Tibial nerve (tissue), 4 donors: ENCODE measurements around the gene SLC25A39. TPM values are rescaled to one million over a fixed set of nuclear protein-coding genes. Genes with fewer than 3 reads are reported as not detected.

Experiments
- DNase-seq, 2 donors: peaks; one replicate each; pipeline ENCODE4 v3.0.0-alpha.2; 2019; ENCODE audit warnings: low spot score in 2 of 2
- H3K27ac ChIP-seq, 4 donors: fragments of 200-600 bp; sonication (generic) in 3 of 4; one replicate each; pipeline ENCODE4 v1.5.1; 2017 to 2019; ENCODE audit warnings: mild to moderate bottlenecking in 1 of 4
- H3K27me3 ChIP-seq, 2 donors: fragments of 200-600 bp; sonication (generic) in 1 of 2; one replicate each; pipeline versions ENCODE4 v1.5.1 to v1.6.0; 2017 to 2019
- H3K36me3 ChIP-seq, 3 donors: fragments of 200-600 bp; sonication (generic); one replicate each; pipeline ENCODE4 v1.5.1; 2018 to 2019
- H3K4me1 ChIP-seq, 4 donors: fragments of 200-600 bp; sonication (generic) in 3 of 4; one replicate each; pipeline ENCODE4 v1.5.1; 2017 to 2019
- H3K4me3 ChIP-seq, 4 donors: fragments of 200-600 bp; sonication (generic) in 3 of 4; one replicate each; pipeline ENCODE4 v1.5.1; 2017 to 2019; ENCODE audit warnings: mild to moderate bottlenecking in 1 of 4, moderate library complexity in 1 of 4
- H3K9me3 ChIP-seq, 4 donors: fragments of 200-600 bp; sonication (generic) in 3 of 4; one replicate each; pipeline ENCODE4 v1.5.1; 2017 to 2019
- EP300 ChIP-seq, 2 donors: sonication (generic); formaldehyde crosslinking; IDR thresholded peaks; one replicate each; pipeline ENCODE4 v1.6.1; 2017; ENCODE audit warnings: antibody characterized with exemption in 2 of 2, mild to moderate bottlenecking in 1 of 2
- POLR2A ChIP-seq, 2 donors: fragments of 450-650 bp; IDR thresholded peaks; one replicate each; pipeline ENCODE4 v1.6.1; 2017; ENCODE audit warnings: antibody characterized with exemption in 2 of 2, mild to moderate bottlenecking in 2 of 2, moderate library complexity in 2 of 2
- WGBS, 2 donors: methylation state at CpG; one replicate each; pipeline ENCODE4 v1.1.5; 2018; 5-methylcytosine and 5-hydroxymethylcytosine counted together
- total RNA-seq, 4 donors: library from RNA; depleted of rRNA; stranded (reverse); fragments of >200 nt; gene quantifications; one replicate each; pipeline ENCODE4 v1.1.0, GENCODE V29; 2016
- TF ChIP-seq, protein P1 (sequence below), 5 experiments: fragments of 200-600 bp in 3 of 5; fragments of 450-650 bp in 2 of 5; sonication (generic) in 3 of 5; IDR thresholded peaks; one replicate each; pipeline ENCODE4 v1.5.1; 2016 to 2019; ENCODE audit warnings: antibody characterized with exemption in 5 of 5, mild to moderate bottlenecking in 3 of 5, moderate library complexity in 2 of 5

The SLC25A39 gene
- total RNA-seq, 4 donors from 2014 or later, result 51.3 to 99.0 (median 70.9) TPM

GRCh38 chr17:44352828-44353671 lies 28.4 kb upstream of the SLC25A39 start:
- 50 to 62% methylated on average over 11 to 16 of the region's 22 CpGs for WGBS, 2 donors
- no peaks in the 10 kb centered on the region for H3K4me1 ChIP-seq
- peaks cover 0 to 53% (median 4%) of the 10 kb centered on the region in 3 donors for H3K36me3 ChIP-seq
- no peak for DNase-seq
- TF ChIP-seq, protein P1, sequence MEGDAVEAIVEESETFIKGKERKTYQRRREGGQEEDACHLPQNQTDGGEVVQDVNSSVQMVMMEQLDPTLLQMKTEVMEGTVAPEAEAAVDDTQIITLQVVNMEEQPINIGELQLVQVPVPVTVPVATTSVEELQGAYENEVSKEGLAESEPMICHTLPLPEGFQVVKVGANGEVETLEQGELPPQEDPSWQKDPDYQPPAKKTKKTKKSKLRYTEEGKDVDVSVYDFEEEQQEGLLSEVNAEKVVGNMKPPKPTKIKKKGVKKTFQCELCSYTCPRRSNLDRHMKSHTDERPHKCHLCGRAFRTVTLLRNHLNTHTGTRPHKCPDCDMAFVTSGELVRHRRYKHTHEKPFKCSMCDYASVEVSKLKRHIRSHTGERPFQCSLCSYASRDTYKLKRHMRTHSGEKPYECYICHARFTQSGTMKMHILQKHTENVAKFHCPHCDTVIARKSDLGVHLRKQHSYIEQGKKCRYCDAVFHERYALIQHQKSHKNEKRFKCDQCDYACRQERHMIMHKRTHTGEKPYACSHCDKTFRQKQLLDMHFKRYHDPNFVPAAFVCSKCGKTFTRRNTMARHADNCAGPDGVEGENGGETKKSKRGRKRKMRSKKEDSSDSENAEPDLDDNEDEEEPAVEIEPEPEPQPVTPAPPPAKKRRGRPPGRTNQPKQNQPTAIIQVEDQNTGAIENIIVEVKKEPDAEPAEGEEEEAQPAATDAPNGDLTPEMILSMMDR (IDR thresholded peaks at IDR 0.05), result no peak
- no peak for TF ChIP-seq POLR2A (IDR thresholded peaks at IDR 0.05)
- TF ChIP-seq EP300 (IDR thresholded peaks at IDR 0.05), result no peak
- H3K27me3 ChIP-seq, result no peaks in the 10 kb centered on the region
- H3K9me3 ChIP-seq, result no peaks in the 10 kb centered on the region
- H3K4me3 ChIP-seq, result peak overlapping the region in 2 of 4 donors; percentile 40 to 51
- peak overlapping the region in 3 of 4 donors; percentile 33 to 72 (median 45) for H3K27ac ChIP-seq

GRCh38 chr17:44351961-44352827 lies 27.6 kb upstream of the SLC25A39 start:
- Histone ChIP-seq H3K9me3 (no peaks in the 10 kb centered on the region), H3K4me3 (no peak overlapping the region), H3K27me3 (no peaks in the 10 kb centered on the region), H3K36me3 (peaks cover 0 to 53% (median 4%) of the 10 kb centered on the region in 3 donors), H3K4me1 (peaks cover 0 to 4% (median 2%) of the 10 kb centered on the region in 4 donors), H3K27ac (no peak overlapping the region)
- no peak for DNase-seq
- no peak for TF ChIP-seq POLR2A (IDR thresholded peaks at IDR 0.05)
- TF ChIP-seq, protein P1 (IDR thresholded peaks at IDR 0.05), result no peak
- TF ChIP-seq EP300 (IDR thresholded peaks at IDR 0.05), result no peak
- WGBS, 2 donors, result 80 to 82% methylated on average over 19 to 32 of the region's 36 CpGs

- no peak for TF ChIP-seq POLR2A (IDR thresholded peaks at IDR 0.05)
- TF ChIP-seq, protein P1 (IDR thresholded peaks at IDR 0.05), result no peak
- TF ChIP-seq EP300 (IDR thresholded peaks at IDR 0.05), result no peak
- WGBS, 2 donors, result 91 to 92% methylated on average over 5 to 8 of the region's 8 CpGs
- DNase-seq, result no peak
- H3K9me3 ChIP-seq, result no peaks in the 10 kb centered on the region
- H3K4me1 ChIP-seq, result peaks cover 0 to 9% (median 3%) of the 10 kb centered on the region in 4 donors
- no peak overlapping the region for H3K27ac ChIP-seq
- H3K36me3 ChIP-seq, result peaks cover 0 to 53% (median 4%) of the 10 kb centered on the region in 3 donors
- H3K4me3 ChIP-seq, result no peak overlapping the region
- no peaks in the 10 kb centered on the region for H3K27me3 ChIP-seq
Measured at GRCh38 chr17:44351464-44351863, 26.8 kb upstream of the SLC25A39 start.

- peak in 1 of 2 donors; percentile 52 for DNase-seq
- Histone ChIP-seq H3K9me3 (no peaks in the 10 kb centered on the region), H3K36me3 (peaks cover 0 to 53% (median 4%) of the 10 kb centered on the region in 3 donors), H3K27ac (no peak overlapping the region), H3K4me3 (no peak overlapping the region), H3K4me1 (peaks cover 0 to 16% (median 3%) of the 10 kb centered on the region in 4 donors), H3K27me3 (no peaks in the 10 kb centered on the region)
- 66 to 78% methylated on average over 4 to 6 of the region's 6 CpGs for WGBS, 2 donors
- TF ChIP-seq POLR2A (IDR thresholded peaks at IDR 0.05), result no peak
- TF ChIP-seq, protein P1 (IDR thresholded peaks at IDR 0.05), result peak; percentile 66 to 76 (median 67)
- no peak for TF ChIP-seq EP300 (IDR thresholded peaks at IDR 0.05)
Measured at GRCh38 chr17:44350733-44351226, 26.2 kb upstream of the SLC25A39 start.
